GM12891 (cell line): ENCODE data around the gene ARL6IP6.

Experiments
- PAX5 ChIP-seq: IDR thresholded peaks from 2 replicates; pipeline ENCODE4 v1.6.1; 2011; ENCODE audit warnings: low read length, moderate library complexity, mild to moderate bottlenecking; ENCODE audit not compliant: insufficient read depth, severe bottlenecking
- POLR2A ChIP-seq: IDR thresholded peaks from 2 replicates; pipeline ENCODE4 v1.6.1; 2011; ENCODE audit warnings: low read depth, low read length, control low read depth
- POLR2AphosphoS5 ChIP-seq: IDR thresholded peaks from 2 replicates; pipeline ENCODE4 v1.6.1; 2011; ENCODE audit warnings: low read depth, low read length, control low read depth
- POU2F2 ChIP-seq: IDR thresholded peaks from 2 replicates; pipeline ENCODE4 v1.6.1; 2011; ENCODE audit warnings: low read depth, mild to moderate bottlenecking, control low read depth, low read length, moderate library complexity
- SPI1 ChIP-seq: IDR thresholded peaks from 2 replicates; pipeline ENCODE4 v1.6.1; 2011; ENCODE audit warnings: low read depth, low read length, control low read depth
- TAF1 ChIP-seq: IDR thresholded peaks from 2 replicates; pipeline ENCODE4 v1.6.1; 2011; ENCODE audit warnings: low read depth, low read length, control low read depth

- TF ChIP-seq POLR2A (no peak), POLR2AphosphoS5 (no peak), TAF1 (no peak), SPI1 (no peak), PAX5 (no peak), POU2F2 (no peak)
Measured at GRCh38 chr2:152763651-152764050, 45.2 kb downstream of the ARL6IP6 start.
